SK-N-MC (cell line): ENCODE data around the gene TMEM35B.

Experiments used
- EZH2 ChIP-seq: fragments of 200-600 bp; sonication (generic); IDR thresholded peaks from one replicate; pipeline ENCODE4 v1.6.1; 2017; ENCODE audit warnings: antibody characterized with exemption
- POLR2AphosphoS5 ChIP-seq: IDR thresholded peaks from 2 replicates; pipeline ENCODE4 v1.6.1; 2012; ENCODE audit warnings: mild to moderate bottlenecking, low read depth, low read length, borderline replicate concordance

DNA sequence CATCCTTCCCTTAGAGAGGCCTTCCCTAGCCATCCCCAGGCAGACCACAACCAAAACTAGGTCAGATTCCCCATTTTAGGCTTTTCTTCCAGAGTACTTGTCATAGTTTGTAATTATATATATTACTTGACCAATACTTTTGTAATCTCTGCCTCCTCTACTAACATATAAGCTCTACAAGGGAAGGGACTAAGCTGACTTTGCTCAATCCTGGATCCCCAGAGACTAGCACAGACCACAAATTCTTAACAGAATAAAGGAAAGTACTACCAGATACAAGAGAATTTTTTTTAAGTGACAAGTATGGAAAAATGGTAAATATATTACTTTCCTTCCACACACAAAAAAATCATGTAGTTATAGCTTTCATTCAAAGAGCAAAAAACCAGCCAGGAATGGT lies 44.6 kb upstream of the TMEM35B start:
- TF ChIP-seq POLR2AphosphoS5 (no peak), EZH2 (no peak)
